NCI-H128 (cell line): Measurements from ENCODE around the gene NCAM1.
A peak's percentile ranks its signal among the peaks of the same experiment; 100 is the strongest.

Experiments used
- DNase-seq: peaks from one replicate; lab custom pipeline; 2025; ENCODE audit not compliant: unreplicated experiment; lab: John Stamatoyannopoulos, UW

The NCAM1 gene

DNA sequence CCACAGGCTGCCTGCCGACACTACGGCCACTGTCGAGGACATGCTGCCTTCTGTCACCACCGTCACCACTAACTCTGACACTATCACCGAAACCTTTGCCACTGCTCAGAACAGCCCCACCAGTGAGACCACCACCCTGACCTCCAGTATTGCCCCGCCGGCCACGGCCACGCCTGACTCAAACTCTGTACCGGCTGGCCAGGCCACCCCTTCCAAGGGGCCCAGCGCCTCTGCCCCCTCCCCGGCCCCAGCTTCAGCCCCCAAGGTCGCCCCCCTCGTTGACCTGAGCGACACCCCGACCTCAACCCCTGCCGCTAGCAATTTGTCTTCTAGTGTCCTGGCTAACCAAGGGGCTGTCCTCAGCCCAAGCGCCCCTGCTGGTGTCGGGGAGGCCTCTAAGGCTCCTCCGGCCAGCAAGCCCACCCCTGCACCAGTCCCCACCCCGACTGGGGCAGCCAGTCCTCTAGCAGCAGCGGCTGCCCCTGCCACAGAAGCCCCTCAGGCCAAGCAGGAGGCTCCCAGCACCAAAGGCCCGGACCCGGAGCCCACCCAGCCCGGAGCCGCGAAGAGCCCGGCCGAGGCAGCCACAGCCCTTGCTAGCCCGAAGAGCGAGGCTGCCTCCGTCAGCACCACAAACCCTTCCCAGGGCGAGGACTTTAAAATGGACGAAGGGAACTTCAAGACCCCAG, 311.9 kb downstream of the NCAM1 start:
- no peak for DNase-seq

GRCh38 chr11:113273720-113274119, 312.5 kb downstream of the NCAM1 start:
- DNase-seq = no peak

DNA sequence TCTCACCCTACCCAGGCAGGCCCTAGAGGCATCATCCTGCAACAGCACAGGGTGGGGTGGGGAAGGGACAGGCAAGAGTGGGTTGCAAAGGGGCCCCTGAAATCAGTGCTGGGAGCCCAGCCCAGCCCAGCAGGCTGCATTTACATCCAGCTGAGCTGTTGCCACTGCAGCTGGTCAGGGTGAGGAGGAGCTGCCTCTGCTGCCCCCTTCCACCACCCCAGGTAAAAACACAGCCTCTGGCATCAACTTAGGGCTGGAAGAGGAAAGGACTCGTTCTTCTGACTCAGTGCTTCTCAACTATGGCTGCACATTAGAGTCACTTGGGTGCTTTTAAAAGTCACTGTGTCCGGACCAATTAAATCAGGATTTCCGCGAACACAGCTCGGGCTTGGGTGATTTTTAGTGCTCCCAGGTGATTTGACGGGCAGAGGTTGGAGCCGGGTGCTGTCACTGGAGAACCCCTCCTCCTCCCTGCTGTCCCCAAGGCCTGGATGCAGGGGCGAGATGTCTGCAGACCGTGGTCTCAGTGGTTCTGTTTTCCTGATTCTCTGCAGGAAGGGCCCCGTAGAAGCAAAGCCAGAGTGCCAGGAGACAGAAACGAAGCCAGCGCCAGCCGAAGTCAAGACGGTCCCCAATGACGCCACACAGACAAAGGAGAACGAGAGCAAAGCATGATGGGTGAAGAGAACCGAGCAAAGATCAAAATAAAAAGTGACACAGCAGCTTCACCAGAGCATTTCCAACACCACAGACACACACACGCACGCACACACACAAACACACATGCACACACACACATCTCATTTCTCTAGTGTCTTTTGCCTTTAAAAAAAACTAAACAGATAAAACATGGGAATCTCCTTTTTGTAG, 313.7 kb downstream of the NCAM1 start:
- DNase-seq = no peak

DNA sequence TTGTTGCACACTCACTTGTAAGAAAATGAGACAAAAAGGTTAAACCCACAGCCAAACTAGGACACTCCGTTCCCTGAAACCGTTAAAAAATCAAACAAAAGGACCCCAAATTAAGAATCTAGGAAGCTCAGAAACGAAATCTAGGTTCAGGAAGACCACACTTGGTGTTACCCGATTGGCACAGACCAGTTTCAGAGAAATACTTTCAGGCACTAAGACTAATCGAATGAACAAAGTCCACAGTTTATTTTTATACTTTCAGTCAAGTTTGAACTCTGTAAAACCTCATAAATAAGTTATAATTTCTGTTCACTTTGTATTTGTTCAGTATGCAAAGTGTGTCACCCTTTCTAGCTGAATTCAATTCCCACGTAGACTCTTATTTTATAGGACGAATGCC, 314.4 kb downstream of the NCAM1 start:
- DNase-seq = no peak

DNA sequence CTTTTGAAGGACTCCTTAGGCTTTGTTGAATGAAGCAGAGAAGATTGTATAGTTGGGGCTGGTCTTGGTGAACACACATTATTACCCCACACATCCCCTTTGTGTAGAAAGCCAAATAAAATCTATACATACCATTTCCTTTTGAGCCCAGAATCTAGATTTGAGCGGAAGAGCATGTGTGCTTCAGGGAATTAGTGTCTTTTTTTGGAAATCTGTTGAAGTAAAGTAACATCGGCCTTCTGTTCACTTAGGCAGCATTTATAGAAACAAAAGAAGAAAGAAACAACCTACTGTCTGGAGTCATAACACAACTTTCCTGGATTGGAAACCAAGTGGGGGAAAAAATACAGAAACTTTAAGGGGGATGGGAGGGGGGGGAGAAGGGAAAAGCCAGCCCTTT, 315.2 kb downstream of the NCAM1 start:
- no peak for DNase-seq

DNA sequence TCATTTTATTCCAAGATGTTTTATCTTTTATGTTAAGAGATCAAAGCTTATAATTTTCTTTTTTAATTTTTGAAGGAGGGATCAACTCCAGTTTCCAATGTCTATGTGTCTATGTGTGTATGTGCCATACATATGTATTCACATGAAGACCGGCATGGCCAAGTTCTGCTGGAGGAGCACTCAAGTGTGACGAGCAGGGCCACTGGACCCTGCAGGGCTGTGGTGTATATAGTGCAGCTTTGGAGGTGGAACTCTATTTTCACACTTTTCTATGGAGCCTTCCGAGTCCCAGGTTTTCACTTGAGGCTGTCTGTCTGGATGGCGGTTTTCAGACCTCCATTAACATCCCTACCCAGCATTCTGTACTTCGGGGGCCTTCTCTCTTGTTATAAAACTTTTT, 316.7 kb downstream of the NCAM1 start:
- no peak for DNase-seq

DNA sequence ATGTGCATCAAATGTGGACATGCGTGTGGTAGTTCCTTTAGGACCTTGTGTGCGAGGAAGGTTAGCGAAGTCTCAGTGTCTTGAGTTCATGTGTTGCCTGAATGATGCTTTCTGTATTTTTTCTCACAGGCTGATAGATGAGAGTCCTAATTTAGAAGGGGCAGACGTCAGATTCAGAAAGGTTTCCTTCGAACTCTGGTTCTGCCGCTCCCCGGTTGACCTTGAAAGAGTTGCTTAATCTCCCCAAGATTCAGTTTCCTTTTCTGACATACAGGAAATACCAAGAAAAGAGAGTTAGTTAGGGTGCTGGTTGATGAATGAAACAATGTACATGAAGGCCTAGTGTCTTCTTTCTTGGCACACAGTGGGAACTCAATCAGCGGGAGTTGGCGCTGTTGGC, 317.3 kb downstream of the NCAM1 start:
- no peak for DNase-seq

GRCh38 chr11:113278925-113279324, 317.7 kb downstream of the NCAM1 start:
- no peak for DNase-seq

- no peak for DNase-seq
Measured at GRCh38 chr11:113279591-113279990, 318.4 kb downstream of the NCAM1 start.

DNA sequence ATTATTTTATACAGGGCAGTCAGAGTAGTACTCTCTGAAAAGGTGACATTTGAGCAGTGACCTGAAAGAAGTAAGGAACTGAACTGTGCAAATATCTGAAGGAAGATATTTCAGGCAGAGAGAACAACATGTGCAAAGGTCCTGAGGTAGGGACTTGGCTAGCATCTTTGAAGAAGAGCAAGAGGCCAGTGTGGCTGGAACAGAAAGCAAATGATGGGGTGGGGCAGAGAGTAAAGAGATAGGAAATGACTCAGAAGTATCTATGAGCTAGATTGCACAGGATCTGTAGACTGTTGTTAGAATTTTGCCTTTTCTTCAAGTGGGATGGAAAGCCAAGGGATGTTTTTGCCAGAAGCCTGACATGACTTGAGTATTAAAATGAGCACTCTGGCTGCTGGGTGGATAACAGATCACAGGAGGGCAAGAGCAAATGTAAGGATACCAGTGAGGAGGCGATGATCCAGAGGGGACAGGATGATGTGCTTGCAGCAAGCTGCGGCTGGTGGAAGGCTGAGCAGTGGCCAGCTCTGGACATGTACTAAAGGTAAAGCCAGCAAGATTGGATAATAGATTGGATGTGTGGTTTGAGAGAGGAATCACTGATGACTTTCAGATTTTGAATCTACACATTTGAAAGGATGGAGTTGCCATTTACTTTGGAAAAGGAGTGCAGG, 320.0 kb downstream of the NCAM1 start:
- DNase-seq = no peak

GRCh38 chr11:113282898-113283437, 321.7 kb downstream of the NCAM1 start:
- no peak for DNase-seq

- DNase-seq = no peak
Measured at GRCh38 chr11:113283881-113284280, 322.7 kb downstream of the NCAM1 start.

DNA sequence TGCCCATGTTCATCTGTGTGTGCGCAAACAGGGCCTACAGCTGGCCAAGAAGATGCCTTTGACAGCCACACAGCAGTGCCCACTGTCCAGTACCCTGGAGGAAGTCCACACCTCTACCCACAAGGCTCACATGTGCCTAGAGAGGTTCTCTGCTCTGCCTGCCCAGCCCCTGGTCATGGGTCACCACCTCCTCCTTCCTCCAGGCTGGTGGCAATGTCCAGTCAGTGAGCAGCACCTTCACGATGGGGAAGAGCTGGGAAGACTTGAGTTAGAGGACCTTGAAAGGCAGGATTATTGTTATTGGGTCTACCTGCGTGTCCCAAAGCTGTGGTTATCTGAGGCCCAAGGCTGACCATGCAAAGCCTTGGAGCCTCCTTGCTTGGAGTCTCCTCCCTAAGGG, 324.8 kb downstream of the NCAM1 start:
- DNase-seq = no peak

- DNase-seq = no peak
Measured at GRCh38 chr11:113286509-113287497, 325.6 kb downstream of the NCAM1 start.

- DNase-seq = no peak
Measured at GRCh38 chr11:113287801-113288200, 326.6 kb downstream of the NCAM1 start.

DNA sequence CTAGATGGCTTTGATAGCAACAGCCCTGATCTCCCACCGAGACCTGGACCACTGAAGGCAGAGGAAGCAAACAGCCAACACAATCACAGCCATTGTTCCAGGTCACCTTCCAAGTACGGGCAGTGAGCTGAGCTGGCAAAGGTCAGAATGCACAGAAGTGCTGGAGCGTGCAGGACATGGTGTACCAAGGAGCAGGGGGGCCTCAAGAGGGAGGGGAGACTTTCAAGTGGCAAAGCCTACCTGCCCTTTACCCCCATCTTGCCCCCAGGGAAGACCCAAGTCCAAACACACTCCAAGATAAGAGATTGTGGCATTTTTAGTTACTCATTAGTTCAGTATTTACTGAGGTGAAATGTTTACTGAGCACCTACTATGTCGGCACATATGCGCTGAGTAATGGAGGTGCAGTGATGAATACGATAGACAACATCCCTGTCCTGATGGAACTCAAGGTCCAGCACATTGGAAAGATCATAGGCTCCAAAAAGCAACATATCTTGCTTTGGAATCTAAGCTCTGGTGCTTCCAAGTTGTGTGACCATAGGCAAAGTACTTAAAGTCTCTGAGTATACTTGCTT, 327.2 kb downstream of the NCAM1 start:
- no peak for DNase-seq

GRCh38 chr11:113289431-113290187, 328.4 kb downstream of the NCAM1 start:
- DNase-seq = peak; percentile 4

DNA sequence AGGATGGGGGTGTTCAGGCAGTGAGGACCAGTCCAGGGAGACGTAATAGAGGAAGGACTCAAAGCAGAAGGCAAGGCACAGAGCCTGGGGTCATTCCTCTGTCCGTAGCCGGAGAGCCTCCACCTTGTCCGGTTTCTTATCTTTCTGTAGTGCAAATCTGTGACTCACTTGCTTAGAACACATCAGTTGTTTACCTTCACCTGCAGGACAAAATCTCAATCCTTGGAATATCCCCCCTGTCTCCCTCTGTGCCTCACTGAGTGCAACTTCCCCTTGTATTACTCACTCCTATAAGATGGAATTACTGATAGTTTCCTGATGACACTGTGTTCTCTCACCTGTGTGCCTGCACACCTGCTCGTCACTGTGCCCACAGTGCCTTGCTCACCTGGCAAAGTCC, 332.7 kb downstream of the NCAM1 start:
- no peak for DNase-seq

DNA sequence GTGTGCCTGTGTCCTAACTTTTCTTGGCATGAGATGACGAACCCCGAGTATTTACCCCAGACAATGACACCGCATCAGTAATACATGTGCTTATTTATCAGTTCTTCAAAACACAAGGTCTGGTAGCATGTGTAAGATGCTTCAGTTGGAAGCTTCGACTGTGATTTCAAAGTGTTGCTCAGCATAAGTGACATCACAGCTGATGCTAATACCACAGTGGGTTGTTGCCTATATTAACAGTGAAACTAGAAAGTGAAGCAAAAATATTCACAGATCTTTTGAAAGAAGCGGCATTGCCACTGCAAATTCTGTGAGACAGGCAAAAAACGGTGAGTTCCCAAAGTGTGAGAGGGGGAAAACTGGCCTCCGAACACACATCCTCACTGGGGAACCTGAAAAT, 334.8 kb downstream of the NCAM1 start:
- DNase-seq = no peak
